Right lobe of liver (tissue), 6 donors: ENCODE measurements around the gene PCNT. TPM values are rescaled to one million over a fixed set of nuclear protein-coding genes. Genes with fewer than 3 reads are reported as not detected.

Experiments
- ATAC-seq, 4 donors: fragments of 200-7000 bp; cut with Tn5 transposase; one replicate each; pipeline ENCODE4 v1.9.1; 2020; ENCODE audit warnings: mild to moderate bottlenecking in 4 of 4, moderate library complexity in 4 of 4
- DNase-seq, 3 donors: peaks; one replicate each; pipeline ENCODE4 v3.0.0-alpha.2; 2020
- H3K27ac ChIP-seq, 3 donors: fragments of 200-600 bp; one replicate each; pipeline ENCODE4 v1.8.0; 2022
- H3K27me3 ChIP-seq, 2 donors: fragments of 200-600 bp; one replicate each; pipeline ENCODE4 v1.8.0; 2022
- H3K36me3 ChIP-seq, 4 donors: fragments of 200-600 bp; sonication (generic) in 1 of 4; one replicate each; pipeline versions ENCODE4 v1.5.1 to v1.8.0; 2017 to 2022; ENCODE audit warnings: control low read depth in 1 of 4
- H3K4me1 ChIP-seq, 4 donors: fragments of 200-600 bp; sonication (generic) in 1 of 4; one replicate each; pipeline versions ENCODE4 v1.5.1 to v1.8.0; 2017 to 2022; ENCODE audit warnings: control low read depth in 1 of 4
- H3K4me3 ChIP-seq, 3 donors: fragments of 200-600 bp; one replicate each; pipeline ENCODE4 v1.8.0; 2022
- H3K9me3 ChIP-seq, 4 donors: fragments of 200-600 bp; sonication (generic) in 1 of 4; one replicate each; pipeline versions ENCODE4 v1.5.1 to v1.8.0; 2017 to 2022; ENCODE audit warnings: control low read depth in 1 of 4
- CTCF ChIP-seq, 4 donors: fragments of 200-600 bp in 3 of 4; fragments of 450-650 bp in 1 of 4; IDR thresholded peaks; one replicate each; pipeline versions ENCODE4 v1.5.1 to v1.8.0; 2016 to 2022; ENCODE audit warnings: antibody characterized with exemption in 4 of 4, mild to moderate bottlenecking in 2 of 4
- POLR2A ChIP-seq: fragments of 450-650 bp; IDR thresholded peaks from one replicate; pipeline ENCODE4 v1.6.1; 2017; ENCODE audit warnings: antibody characterized with exemption, mild to moderate bottlenecking
- WGBS: methylation state at CpG from one replicate; pipeline ENCODE4 v1.1.6; 2018; ENCODE audit warnings: low coverage, low lambda C conversion rate; ENCODE audit not compliant: insufficient coverage; ENCODE audit errors: missing lambda C conversion rate; 5-methylcytosine and 5-hydroxymethylcytosine counted together
- intact Hi-C, 2 donors: fragments of 100-400 bp; cut with DNase I; formaldehyde crosslinking; loops; one replicate each; pipeline versions ENCODE4 v1.11.2 to v1.14.1; 2022
- total RNA-seq, 6 experiments: library from RNA; depleted of rRNA in 2 of 6; stranded (reverse); fragments of >200 nt in 2 of 6; fragmentation: NEBNext Ultra II Directional in 3 of 6; extraction: Animal tissue kit (Norgen Biotek cat#: 25700) in 3 of 6; gene quantifications; one replicate each; pipeline versions ENCODE4 v1.1.0 to v1.2.4, GENCODE V29; 2016 to 2023
- donor health status: DM: no; HTN: yes; CAD: no.
- donor health status: DM: no; HTN: no; CAD: no.
- donor health status: DM: no; HTN: no; CAD: no.
- donor health status: DM: no; HTN: yes; CAD: no.
- donor health status: DM: no; HTN: yes; CAD: no.

Gene PCNT
- total RNA-seq, 6 experiments from 2014 or later = 9.9 to 18.2 (median 14.1) TPM

GRCh38 chr21:46285206-46285661, 38.7 kb upstream of the PCNT start, which contains the start of gene MCM3AP:
MCM3AP (minus strand) TSS chr21:46285611; CDS start chr21:46285286, 325 bp downstream.
- Histone ChIP-seq H3K4me3 (peak within 1 kb of the TSS; percentile 82 to 90 (median 84)), H3K27ac (peak within 1 kb of the TSS; percentile 75 to 94 (median 82)), H3K27me3 (no peaks in the 10 kb centered on the region), H3K9me3 (no peaks in the 10 kb centered on the region), H3K4me1 (peaks cover 1 to 34% (median 15%) of the 10 kb centered on the region in 4 donors), H3K36me3 (peaks cover 0 to 26% (median 8%) of the 10 kb centered on the region in 4 donors)
- no peak for DNase-seq
- ATAC-seq = no peak
- 32% methylated on average over 6 of the region's 6 CpGs for WGBS
- no peak for TF ChIP-seq CTCF (IDR thresholded peaks at IDR 0.05)
- TF ChIP-seq POLR2A = no peak
- intact Hi-C loops = no loop called here

DNA sequence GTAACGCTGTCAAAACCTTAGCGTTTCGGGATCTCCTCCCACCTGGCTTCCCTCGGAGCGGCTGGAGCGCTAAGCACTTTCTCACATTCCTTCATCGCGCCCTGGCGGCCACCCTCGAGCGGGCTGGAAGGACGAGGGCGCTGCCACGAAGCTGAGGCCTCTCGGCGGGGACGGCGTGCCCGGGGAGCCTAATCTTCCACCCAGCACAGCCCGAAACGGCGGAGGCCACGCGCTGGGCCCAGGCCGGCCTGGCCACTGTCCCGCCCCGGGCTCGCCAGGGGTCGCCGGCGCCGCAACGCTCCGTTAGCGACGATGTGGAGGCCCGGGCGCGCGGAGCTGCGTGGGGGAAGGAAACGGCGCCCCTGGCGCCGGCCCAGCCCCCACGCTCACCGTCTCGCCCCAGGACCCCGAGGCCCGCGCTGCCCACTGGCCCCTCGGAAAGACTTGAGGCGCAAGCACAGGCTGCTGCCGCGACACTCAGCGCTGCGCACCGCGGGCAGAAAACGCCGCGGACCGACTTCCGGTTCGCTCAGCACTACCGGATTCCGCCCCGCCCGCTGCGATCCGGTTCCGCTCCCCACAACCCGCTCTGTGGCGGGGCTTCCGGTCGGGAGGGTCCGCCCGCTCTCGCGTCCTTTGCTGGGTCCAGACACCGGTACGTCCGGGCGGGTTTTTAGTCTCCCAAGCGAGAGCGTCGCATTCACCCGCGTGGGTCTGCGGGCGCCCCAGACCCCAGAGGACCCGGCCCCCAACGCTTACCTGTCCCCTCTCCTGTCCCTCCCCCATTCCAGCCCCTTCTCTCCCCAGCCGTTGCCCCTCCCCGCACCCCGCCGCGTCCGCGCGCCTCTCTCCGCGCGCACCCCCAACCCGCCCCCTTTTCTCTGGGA, 38.0 kb upstream of the PCNT start, which contains the start of gene YBEY:
Gene YBEY, plus strand, starts transcription at position 582 of the 887 bp plus-strand sequence. CDS start 572 bp downstream, outside the sequence.
- Histone ChIP-seq H3K9me3 (no peaks in the 10 kb centered on the region), H3K36me3 (peaks cover 0 to 18% (median 4%) of the 10 kb centered on the region in 4 donors), H3K4me3 (peak within 1 kb of the TSS; percentile 82 to 90 (median 84)), H3K4me1 (peaks cover 1 to 34% (median 15%) of the 10 kb centered on the region in 4 donors), H3K27ac (peak within 1 kb of the TSS; percentile 75 to 94 (median 82)), H3K27me3 (no peaks in the 10 kb centered on the region)
- TF ChIP-seq CTCF (IDR thresholded peaks at IDR 0.05) (peak; percentile 12 to 42 (median 28)), POLR2A (peak; percentile 74)
- intact Hi-C loops = no loop called here
- peak; percentile 95 to 98 (median 96) for ATAC-seq
- DNase-seq = peak; percentile 90 to 92 (median 91)
- WGBS = 2% methylated on average over 23 of the region's 105 CpGs

DNA sequence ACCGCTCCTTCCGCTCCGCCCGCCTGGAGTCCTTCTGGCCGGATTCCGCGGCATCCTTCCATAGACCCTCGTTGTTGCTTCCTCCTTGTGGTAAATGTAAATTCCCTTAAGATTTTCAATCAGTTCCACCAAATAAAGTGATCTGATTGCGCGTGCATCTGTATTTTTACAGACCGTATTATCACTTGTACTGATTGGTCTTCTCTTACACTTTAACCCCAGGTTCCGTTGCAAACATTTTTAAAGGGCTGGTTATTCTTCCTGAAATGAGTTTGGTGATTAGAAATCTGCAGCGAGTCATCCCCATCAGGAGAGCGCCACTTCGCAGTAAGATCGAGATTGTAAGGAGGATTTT, 37.3 kb upstream of the PCNT start:
- WGBS = 1% methylated on average over 16 of the region's 16 CpGs
- Histone ChIP-seq H3K4me3 (peak overlapping the region; percentile 82 to 90 (median 84)), H3K27ac (peak overlapping the region; percentile 25 to 94 (median 82)), H3K36me3 (peaks cover 0 to 14% (median 1%) of the 10 kb centered on the region in 4 donors), H3K27me3 (no peaks in the 10 kb centered on the region), H3K9me3 (no peaks in the 10 kb centered on the region), H3K4me1 (peaks cover 1 to 34% (median 15%) of the 10 kb centered on the region in 4 donors)
- TF ChIP-seq CTCF (IDR thresholded peaks at IDR 0.05) (no peak), POLR2A (no peak)
- DNase-seq (no peak), ATAC-seq (no peak)
- intact Hi-C loops = no loop called here

- TF ChIP-seq CTCF (IDR thresholded peaks at IDR 0.05) (no peak), POLR2A (no peak)
- 80% methylated on average over 9 of the region's 10 CpGs for WGBS
- DNase-seq = no peak
- no peak for ATAC-seq
- H3K4me3 ChIP-seq = no peak overlapping the region
- no peak overlapping the region for H3K27ac ChIP-seq
- intact Hi-C loops = no loop called here
- H3K27me3 ChIP-seq = no peaks in the 10 kb centered on the region
- H3K9me3 ChIP-seq = no peaks in the 10 kb centered on the region
- peaks cover 0 to 10% (median 0%) of the 10 kb centered on the region in 4 donors for H3K36me3 ChIP-seq
- H3K4me1 ChIP-seq = peaks cover 1 to 25% (median 15%) of the 10 kb centered on the region in 4 donors
Observed at GRCh38 chr21:46287541-46287940, 36.4 kb upstream of the PCNT start.
